Stimulated activated CD8-positive, alpha-beta memory T cell treated with anti-CD3 and anti-CD28 coated beads, Interleukin-15, amount 100 ng/mL, for 4 hours (primary cell): ENCODE data around the gene CLDND2.

ENCODE experiments used
- DNase-seq, 2 donors: peaks; one replicate each; pipeline ENCODE4 v3.0.0-alpha.2; 2020; ENCODE audit warnings: low read depth in 2 of 2

The CLDND2 gene

DNA sequence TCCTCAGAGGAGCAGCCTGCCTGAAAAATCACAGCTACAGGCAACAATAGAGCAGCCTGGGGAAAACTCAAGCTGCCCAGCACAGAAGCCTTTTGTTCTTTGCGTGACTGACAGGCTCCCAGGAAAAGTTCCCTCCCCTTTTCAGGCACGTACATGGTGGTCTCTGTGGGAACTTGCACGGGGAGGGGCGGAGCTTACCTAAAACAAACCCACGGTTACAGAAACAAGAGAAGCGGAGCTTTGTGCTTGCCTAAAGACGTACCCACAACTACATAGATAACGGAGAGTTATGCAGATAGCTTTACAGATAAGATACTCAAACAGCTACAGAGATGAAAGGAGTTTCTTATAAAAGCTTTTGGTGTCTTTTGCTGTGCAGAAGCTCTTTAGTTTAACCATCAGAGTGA lies 14.1 kb downstream of the CLDND2 start:
- no peak for DNase-seq

DNA sequence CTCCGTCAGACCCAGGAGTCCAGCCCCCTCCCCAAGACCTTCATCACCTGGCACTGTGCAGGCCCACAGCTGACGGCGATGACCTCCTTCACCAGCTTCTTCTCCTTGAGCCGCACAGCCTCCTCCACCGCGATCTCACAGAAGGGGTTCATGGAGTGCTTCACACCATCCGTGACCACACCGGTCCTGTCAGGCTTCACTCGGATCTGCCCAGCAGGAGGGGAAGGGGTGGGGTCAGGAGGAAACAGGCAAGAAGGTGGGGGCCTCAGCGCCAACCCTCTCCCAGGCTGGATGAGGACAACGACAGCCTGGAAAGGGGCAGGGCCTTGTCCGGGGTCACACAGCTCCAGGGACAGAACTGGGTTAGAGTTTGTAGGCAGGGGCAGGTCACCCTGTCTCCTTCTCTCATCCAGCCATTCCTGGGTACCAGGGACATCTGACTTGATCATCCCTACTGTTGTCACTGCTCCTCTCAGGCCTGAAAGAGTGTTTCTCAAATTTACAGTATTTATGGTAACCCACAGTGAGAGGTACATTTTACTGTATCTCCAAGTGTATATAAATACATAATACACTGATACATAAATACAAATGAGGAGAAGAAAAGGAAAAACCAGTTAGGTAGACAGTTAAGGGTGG lies 14.6 kb downstream of the CLDND2 start:
- DNase-seq = no peak

- DNase-seq = no peak
Observed at GRCh38 chr19:51352783-51353360, 15.9 kb downstream of the CLDND2 start.

DNA sequence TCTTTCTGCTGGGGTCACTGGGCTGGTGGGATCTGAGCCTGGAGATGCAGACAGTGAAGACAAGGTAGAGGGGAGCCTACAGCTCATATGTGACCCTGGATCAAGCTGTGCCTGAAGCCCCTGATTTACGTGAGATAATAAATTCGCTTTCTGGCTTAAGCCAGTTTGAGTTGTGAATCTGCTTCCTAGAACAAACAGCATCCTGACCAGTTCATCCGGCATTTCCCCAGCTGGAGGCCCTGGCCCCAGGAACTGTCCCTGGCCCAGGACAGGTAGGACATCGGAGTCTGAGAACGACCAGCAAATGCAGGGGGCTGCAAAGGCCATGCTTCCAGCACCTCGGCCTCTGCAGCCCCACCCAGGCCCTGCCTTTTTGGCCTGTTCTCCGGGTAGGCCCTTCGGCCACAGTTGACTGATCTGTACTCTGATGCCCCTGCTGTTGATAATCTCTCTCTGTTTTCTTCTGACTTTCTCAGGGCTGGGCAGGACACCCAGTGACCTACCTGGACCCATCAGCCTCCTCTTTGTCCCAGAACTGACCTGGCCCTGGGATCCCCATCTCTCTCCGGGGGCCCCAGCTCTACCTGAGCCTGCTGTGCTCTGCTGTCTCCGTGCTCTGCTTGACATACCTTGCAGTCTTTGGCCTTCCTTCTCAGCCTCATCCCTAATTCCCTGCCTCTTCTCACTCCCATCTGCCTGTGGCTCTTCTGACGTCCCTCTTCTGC lies 17.4 kb downstream of the CLDND2 start:
- no peak for DNase-seq

DNA sequence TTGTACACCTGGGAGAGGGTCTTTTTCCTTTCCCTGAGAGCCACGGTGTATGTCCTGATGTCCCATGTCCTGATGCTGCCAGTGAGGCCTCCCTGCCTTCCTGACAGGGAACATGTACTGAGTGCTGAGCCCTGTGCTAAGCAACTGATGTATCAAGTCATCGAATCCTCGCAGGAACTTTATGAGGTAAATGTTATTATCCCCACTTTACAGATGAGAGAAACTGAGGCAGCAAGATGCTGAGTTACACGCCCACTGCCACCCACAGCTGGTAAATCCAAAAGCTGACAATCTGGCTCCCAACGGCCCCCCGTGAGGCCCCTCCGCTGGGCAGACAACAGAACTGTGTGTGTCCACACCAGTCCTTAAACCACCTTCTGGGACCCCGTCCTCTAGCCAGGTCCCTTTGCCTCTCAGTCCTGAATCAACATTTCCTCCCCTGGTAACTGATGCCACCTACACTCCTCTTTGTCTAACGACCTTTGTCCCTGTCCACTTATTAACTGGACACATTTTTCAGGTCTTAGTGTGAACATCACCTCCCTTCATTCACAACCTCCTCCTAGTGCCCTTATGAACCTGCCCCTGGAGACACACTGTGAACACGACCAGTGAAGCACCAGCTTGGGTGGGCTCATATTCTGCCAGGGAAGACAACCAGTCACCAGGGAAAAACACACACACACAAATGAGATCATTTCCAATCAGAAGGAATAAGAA lies 21.4 kb downstream of the CLDND2 start:
- DNase-seq = no peak

- DNase-seq = no peak
Observed at GRCh38 chr19:51346742-51347141, 22.1 kb downstream of the CLDND2 start.

GRCh38 chr19:51345076-51345620 lies 23.7 kb downstream of the CLDND2 start:
- no peak for DNase-seq

DNA sequence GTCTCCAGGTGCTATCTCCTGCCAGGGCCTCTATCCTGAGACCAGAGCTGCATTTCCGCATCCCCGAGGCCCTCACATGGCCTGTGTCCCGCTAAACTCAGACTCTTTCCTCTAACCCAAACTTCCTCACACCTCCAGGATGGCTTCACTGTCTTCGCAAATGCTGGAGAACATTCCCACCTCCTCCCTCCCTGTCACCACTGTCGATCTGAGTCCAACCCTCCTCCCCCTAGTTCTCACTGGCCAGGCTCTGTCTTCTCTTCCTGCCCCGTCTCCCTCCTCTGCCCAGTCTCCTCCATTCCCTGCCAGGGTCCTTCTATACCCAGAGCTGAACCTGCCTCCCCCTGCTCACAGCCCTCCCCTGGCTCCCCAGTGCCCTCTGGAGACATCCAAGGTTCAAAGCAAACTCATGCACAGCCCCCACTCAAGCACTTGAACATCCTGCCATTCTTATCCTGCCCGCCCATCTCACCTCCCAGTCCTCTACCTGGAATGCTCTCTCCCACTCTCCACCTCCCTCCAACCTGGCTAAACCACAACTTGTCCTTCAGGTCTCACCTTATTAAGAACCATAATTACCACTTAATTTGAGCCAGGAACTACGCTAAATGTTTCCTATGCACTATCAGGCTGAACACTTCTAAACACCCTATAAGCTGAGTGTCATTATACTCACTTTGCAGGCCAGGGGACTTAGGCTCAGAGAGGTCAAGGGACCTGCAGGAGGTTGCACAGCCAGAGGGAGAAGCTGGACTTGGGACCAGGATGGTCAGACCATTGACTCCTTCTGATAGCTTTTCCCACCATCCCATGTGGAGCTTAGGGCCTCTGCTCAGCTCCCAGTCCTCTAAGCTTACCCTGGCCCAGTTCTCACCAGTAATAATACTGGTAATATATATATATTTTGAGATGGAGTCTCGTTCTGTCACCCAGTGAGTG lies 25.9 kb downstream of the CLDND2 start:
- DNase-seq = no peak

GRCh38 chr19:51341976-51342580 lies 26.7 kb downstream of the CLDND2 start, which contains the start of gene VSIG10L:
VSIG10L (minus strand) TSS chr19:51342139; CDS start chr19:51342124, 15 bp downstream.
- DNase-seq = no peak

GRCh38 chr19:51341066-51341465 lies 27.7 kb downstream of the CLDND2 start:
- no peak for DNase-seq

GRCh38 chr19:51339687-51340656 lies 28.8 kb downstream of the CLDND2 start:
- peak; percentile 84 to 87 for DNase-seq

- no peak for DNase-seq
Observed at GRCh38 chr19:51339313-51339686, 29.5 kb downstream of the CLDND2 start.

DNA sequence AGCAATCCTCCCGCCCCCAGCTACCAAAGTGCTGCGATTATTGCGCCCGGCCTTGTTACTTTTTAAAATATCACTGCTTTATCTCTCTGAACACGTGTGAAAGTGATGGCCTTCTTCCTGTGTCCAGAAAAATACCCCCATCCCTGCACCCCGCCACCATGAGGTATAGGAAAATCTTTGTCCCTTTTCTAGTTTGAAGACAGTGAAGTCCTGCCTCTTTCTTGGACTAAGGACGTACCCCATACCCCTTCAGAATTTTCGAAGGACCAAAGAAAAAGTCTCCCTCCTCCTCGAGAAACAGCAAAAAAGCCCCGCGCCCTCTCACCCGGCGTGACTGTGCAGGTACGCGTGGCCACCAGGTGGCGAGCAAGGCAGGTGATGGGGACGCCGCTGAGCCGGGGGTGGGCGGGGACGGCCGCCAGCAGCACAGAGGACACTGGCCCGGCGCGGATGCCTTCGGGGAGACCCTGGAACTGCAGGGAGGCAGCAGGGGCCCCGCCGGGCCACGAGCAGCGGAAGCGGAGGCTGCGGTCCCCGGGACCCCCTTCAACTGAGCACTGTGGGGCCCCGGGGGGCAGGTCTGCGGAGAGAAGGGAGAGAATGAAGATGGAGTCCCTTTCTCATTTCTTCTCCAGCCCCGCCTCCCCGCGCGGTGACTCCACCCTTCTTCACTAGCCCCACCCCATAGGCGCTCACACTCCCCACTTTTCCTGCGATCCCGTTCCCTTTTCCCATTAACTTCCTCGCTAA lies 30.1 kb downstream of the CLDND2 start:
- DNase-seq = peak; percentile 68 to 75

- no peak for DNase-seq
Observed at GRCh38 chr19:51337861-51338562, 30.8 kb downstream of the CLDND2 start.

GRCh38 chr19:51337141-51337860 lies 31.5 kb downstream of the CLDND2 start:
- no peak for DNase-seq

DNA sequence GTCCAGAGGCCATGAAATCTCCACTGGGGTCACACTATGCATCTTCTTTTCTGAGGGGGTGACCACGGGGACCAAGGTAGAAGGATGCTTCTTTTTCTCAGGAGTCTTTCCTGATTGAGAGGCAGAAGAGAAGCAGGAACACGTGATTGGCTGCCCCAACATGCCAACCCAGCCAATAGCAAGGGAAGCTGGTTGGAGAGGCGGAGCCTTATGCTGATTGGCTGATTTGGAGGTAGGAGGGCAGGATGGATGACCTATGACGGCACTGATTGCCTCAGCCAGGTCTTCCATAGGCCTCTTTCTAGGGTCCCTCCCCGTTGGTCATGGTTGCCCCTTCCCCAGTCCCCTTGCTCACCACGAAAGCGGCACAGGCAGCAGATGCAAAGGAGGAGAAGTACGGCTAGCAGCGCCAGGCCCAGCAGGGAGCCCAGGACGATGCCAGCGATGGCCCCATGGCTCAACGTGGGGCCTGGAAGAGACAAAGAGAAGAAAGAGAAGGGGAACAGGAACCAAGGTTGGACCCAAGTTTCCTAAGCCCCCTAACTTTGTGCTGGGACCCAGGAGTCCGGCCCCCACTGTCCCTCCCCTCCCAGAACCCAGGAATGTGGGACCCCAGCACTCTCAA lies 34.9 kb downstream of the CLDND2 start:
- no peak for DNase-seq

GRCh38 chr19:51331716-51332115 lies 37.1 kb downstream of the CLDND2 start:
- no peak for DNase-seq
